ENCODE data around the gene PF4V1.
"Not testable (repeated sequence)": the region's sequence is repeated elsewhere in the genome, so short reads cannot be mapped to it uniquely, and the experiment has no call there.

Gene PF4V1

GRCh38 chr4:73870768-73871167 is 17.7 kb downstream of the PF4V1 start:
- no peak for DNase-seq (ENCODE audit: low spot score)

- no peak for DNase-seq (ENCODE audit: low spot score)
Measured at GRCh38 chr4:73871511-73872310, 18.6 kb downstream of the PF4V1 start.

GRCh38 chr4:73872316-73873108 is 19.4 kb downstream of the PF4V1 start:
- no peak for DNase-seq (ENCODE audit: low spot score)

- no peak for DNase-seq (ENCODE audit: low spot score)
Measured at GRCh38 chr4:73874386-73874785, 21.3 kb downstream of the PF4V1 start.

GRCh38 chr4:73875401-73875800 is 22.3 kb downstream of the PF4V1 start:
- DNase-seq (ENCODE audit: low spot score), result no peak

- DNase-seq (ENCODE audit: low spot score), result no peak
Measured at GRCh38 chr4:73883306-73883705, 30.2 kb downstream of the PF4V1 start.

GRCh38 chr4:73885574-73886267 is 32.6 kb downstream of the PF4V1 start:
- DNase-seq (ENCODE audit: low spot score), result no peak

GRCh38 chr4:73891326-73891725 is 38.2 kb downstream of the PF4V1 start:
- no peak for DNase-seq (ENCODE audit: low spot score)

- no peak for DNase-seq (ENCODE audit: low spot score)
Measured at GRCh38 chr4:73891739-73892405, 38.8 kb downstream of the PF4V1 start.

- DNase-seq (ENCODE audit: low spot score), result no peak
Measured at GRCh38 chr4:73892966-73893365, 39.9 kb downstream of the PF4V1 start.

GRCh38 chr4:73894001-73894400 is 40.9 kb downstream of the PF4V1 start:
- no peak for DNase-seq (ENCODE audit: low spot score)

GRCh38 chr4:73895201-73896175 is 42.4 kb downstream of the PF4V1 start:
- no peak for DNase-seq (ENCODE audit: low spot score)

- no peak for DNase-seq (ENCODE audit: low spot score)
Measured at GRCh38 chr4:73896416-73896815, 43.3 kb downstream of the PF4V1 start.

GRCh38 chr4:73897380-73898136 is 44.5 kb downstream of the PF4V1 start:
- no peak for DNase-seq (ENCODE audit: low spot score)

- not testable (repeated sequence) for DNase-seq (ENCODE audit: low spot score)
Measured at GRCh38 chr4:73899338-73899737, 46.2 kb downstream of the PF4V1 start.

- DNase-seq (ENCODE audit: low spot score), result no peak
Measured at GRCh38 chr4:73901031-73901430, 47.9 kb downstream of the PF4V1 start.

- no peak for DNase-seq (ENCODE audit: low spot score)
Measured at GRCh38 chr4:73902038-73902637, 49.0 kb downstream of the PF4V1 start.

GRCh38 chr4:73902817-73903547 is 49.9 kb downstream of the PF4V1 start:
- no peak for DNase-seq (ENCODE audit: low spot score)

Measured in hematopoietic multipotent progenitor cell treated with erythropoietin and hydrocortisone succinate and interleukin-3 and kit ligand, for 15 days (in vitro differentiated cells).